NB4 (cell line): ENCODE results near the gene AXL.
"Not testable (repeated sequence)": the region's sequence is repeated elsewhere in the genome, so short reads cannot be mapped to it uniquely, and the experiment has no call there.

Source experiments
- DNase-seq: peaks from one replicate; pipeline ENCODE4 v3.0.0; 2010; ENCODE audit warnings: low read depth
- H3K4me3 ChIP-seq: one replicate; pipeline ENCODE4 v1.5.1; 2011; ENCODE audit warnings: mild to moderate bottlenecking, low read depth, low read length, moderate library complexity
- CTCF ChIP-seq: IDR thresholded peaks from one replicate; pipeline ENCODE4 v1.5.1; 2012; ENCODE audit warnings: low read depth, low read length
- MYC ChIP-seq: IDR thresholded peaks from 2 replicates; pipeline ENCODE4 v1.6.1; 2011; ENCODE audit warnings: low read depth, low read length
- POLR2A ChIP-seq: IDR thresholded peaks from 2 replicates; pipeline ENCODE4 v1.6.1; 2011; ENCODE audit warnings: mild to moderate bottlenecking; ENCODE audit not compliant: insufficient read length; ENCODE audit errors: extremely low read depth
- TF ChIP-seq, protein P1 (sequence below): IDR thresholded peaks from 2 replicates; pipeline ENCODE4 v1.6.1; 2011; ENCODE audit warnings: low read depth, low read length

AXL gene

DNA sequence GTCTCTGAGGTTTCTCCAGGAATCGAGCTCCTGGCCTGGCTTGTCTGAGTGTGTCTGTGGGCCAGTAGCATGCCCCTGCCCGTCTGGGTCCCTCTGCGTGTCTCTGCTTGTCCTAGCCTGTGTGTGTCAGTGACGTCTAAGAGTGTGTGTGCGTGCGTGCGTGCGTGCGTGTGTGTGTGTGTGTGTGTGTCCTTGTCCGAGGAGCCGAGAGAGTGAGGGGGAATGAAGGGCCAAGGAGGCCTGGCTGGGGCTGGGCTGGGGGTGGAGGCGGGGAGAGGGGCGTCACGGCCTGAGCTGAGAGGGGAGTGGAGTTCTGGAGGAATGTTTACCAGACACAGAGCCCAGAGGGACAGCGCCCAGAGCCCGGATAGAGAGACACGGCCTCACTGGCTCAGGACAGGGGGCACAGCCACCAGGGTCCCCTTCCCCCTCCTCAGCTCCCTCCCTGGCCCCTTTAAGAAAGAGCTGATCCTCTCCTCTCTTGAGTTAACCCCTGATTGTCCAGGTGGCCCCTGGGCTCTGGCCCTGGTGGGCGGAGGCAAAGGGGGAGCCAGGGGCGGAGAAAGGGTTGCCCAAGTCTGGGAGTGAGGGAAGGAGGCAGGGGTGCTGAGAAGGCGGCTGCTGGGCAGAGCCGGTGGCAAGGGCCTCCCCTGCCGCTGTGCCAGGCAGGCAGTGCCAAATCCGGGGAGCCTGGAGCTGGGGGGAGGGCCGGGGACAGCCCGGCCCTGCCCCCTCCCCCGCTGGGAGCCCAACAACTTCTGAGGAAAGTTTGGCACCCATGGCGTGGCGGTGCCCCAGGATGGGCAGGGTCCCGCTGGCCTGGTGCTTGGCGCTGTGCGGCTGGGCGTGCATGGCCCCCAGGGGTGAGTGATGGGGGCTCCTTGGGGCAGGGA is at the start of gene AXL:
Gene AXL, plus strand, starts transcription at position 609 of the 893 bp plus-strand sequence. Its CDS starts 170 bp downstream, at position 779.
- no peak for DNase-seq
- no peak within 1 kb of the TSS for H3K4me3 ChIP-seq
- TF ChIP-seq MYC: no peak
- TF ChIP-seq, protein P1, sequence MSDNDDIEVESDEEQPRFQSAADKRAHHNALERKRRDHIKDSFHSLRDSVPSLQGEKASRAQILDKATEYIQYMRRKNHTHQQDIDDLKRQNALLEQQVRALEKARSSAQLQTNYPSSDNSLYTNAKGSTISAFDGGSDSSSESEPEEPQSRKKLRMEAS: no peak
- no peak for TF ChIP-seq POLR2A
- TF ChIP-seq CTCF: no peak

DNA sequence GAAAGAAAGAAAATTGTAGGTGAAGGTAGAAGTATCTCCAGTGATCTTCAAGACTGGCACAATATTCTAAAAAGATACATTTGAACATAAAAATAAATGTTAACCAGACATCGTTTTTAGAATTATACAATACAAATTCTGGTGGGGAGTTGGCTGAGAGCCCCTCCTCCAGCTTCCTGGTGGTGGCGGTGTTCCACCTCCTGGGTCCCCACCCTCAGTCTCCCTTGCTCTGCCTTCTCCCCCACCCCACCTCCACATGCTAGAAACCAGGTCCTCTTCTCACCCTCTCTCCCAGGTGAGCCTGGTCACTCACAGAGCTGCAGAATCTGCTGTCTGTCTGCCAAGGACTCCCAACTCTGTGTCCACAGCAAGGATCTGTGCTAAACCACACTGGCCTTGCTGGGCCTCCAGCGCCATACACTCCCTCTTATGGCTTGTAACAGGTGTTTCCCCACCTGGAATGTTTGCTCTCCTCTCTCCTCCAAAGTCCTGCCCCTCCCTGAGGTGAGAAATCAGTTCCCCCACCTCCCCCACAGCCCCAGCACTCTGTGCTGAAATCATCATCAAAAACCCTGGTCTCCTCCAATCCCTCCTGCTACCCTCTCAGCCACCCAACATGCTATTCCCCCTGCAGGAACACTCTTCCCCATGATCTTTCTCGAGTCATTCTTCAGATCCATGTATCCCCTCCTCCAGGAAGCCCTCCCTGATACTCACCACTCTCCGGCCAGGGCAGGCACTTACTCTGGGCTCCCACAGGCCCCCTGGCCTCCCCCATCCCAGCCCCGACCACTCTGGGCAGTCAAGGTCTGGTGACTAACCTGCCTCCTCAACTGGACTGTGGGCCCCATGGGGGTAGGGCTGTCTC is 46.5 kb upstream of the AXL start:
- TF ChIP-seq POLR2A (no peak), CTCF (no peak), MYC (no peak)
- TF ChIP-seq, protein P1: no peak
- H3K4me3 ChIP-seq: no peak overlapping the region
- DNase-seq: no peak

GRCh38 chr19:41174297-41174928 is 44.6 kb upstream of the AXL start:
- no peak for TF ChIP-seq MYC
- TF ChIP-seq POLR2A: no peak
- TF ChIP-seq, protein P1: no peak
- TF ChIP-seq CTCF: no peak
- H3K4me3 ChIP-seq: no peak overlapping the region
- DNase-seq: no peak

- DNase-seq: peak; percentile 55
- TF ChIP-seq POLR2A (no peak), CTCF (no peak), MYC (no peak)
- TF ChIP-seq, protein P1: no peak
- H3K4me3 ChIP-seq: no peak overlapping the region
Observed at GRCh38 chr19:41175801-41176777, 42.9 kb upstream of the AXL start.

DNA sequence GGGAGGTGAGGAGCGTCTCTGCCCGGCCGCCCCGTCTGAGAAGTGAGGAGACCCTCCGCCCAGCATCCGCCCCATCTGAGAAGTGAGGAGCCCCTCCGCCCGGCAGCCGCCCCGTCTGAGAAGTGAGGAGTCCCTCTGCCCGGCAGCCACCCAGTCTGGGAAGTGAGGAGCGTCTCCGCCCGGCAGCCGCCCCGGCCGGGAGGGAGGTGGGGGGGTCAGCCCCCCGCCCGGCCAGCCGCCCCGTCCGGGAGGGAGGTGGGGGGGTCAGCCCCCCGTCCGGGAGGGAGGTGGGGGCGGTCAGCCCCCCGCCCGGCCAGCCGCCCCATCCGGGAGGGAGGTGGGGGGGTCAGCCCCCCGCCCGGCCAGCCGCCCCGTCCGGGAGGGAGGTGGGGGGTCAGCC is 38.9 kb upstream of the AXL start:
- DNase-seq, H3K4me3 ChIP-seq: not testable (repeated sequence)
